ENCODE measurements around the gene PPP1CA. TPM values are rescaled to one million over a fixed set of nuclear protein-coding genes. Genes with fewer than 3 reads are reported as not detected.

The PPP1CA gene
- total RNA-seq, 1 experiment from 2014 or later = 238 TPM

GRCh38 chr11:67355023-67355793, 46.5 kb downstream of the PPP1CA start:
- peak overlapping the region; percentile 93 for H3K4me2 ChIP-seq (ENCODE audit: low read length)
- no peaks in the 10 kb centered on the region for H4K20me1 ChIP-seq (ENCODE audit: insufficient read depth)
- no peaks in the 10 kb centered on the region for H3K9me3 ChIP-seq (ENCODE audit: control insufficient read depth in 1 of 2, insufficient read depth in 1 of 2, low read depth in 1 of 2, low read length in 2 of 2)
- POLR2A ChIA-PET = interaction anchor here (1.0 to 8.1 kb wide), 6 partner anchors 10 to 113 kb away, joined by 3 to 210 read pairs (median 6); partner anchors contain the start of gene CLCF1
- no peak for DNase-seq (ENCODE audit: low read depth, low spot score)
- H3K9me2 ChIP-seq (ENCODE audit: insufficient read depth) = no peaks in the 10 kb centered on the region
- 0 out of 2 replicates have a peak, but pooled peaks have one; percentile 10 for TF ChIP-seq ZFX (IDR thresholded peaks at IDR 0.05)
- no peak for TF ChIP-seq FOSL1 (IDR thresholded peaks at IDR 0.05; ENCODE audit: low read depth)
- intact Hi-C loops (cut with micrococcal nuclease) = no loop called here
- CTCF ChIA-PET = interaction anchor here (2.6 to 16.6 kb wide), 3 partner anchors 9 to 38 kb away, joined by 9 to 456 read pairs (median 23); partner anchors contain the start of gene CLCF1
- H3K27ac ChIP-seq (ENCODE audit: low read depth, low read length) = peak overlapping the region; percentile 95
- H3K79me2 ChIP-seq (ENCODE audit: insufficient read depth, low read length) = peaks cover 10% of the 10 kb centered on the region; the same call in 1 of the 2 replicates
- RAD21 ChIA-PET (ENCODE audit: low non-redundant PET in 1 of 2, low total read pairs in 2 of 2, uncharacterized antibody in 2 of 2, unreplicated experiment in 2 of 2) = interaction anchor here (0.6 to 6.0 kb wide), 6 partner anchors 19 to 151 kb away, joined by 3 to 76 read pairs (median 5); no protein-coding TSS in a partner anchor
- no peaks in the 10 kb centered on the region for H3K36me3 ChIP-seq (ENCODE audit: control insufficient read depth in 1 of 2, insufficient read depth in 2 of 2, low read length in 2 of 2)
- TSS peak; percentile 81 for BruUV-seq (replicated peaks)
- no peak overlapping the region for H2AFZ ChIP-seq (ENCODE audit: low read depth, low read length, poor library complexity, severe bottlenecking)
- ATAC-seq = no peak
- H3K4me3 ChIP-seq (replicated peaks in 1 of 2; ENCODE audit: low read depth in 1 of 2, low read length in 2 of 2) = peak overlapping the region; percentile 41 to 86
- peak overlapping the region; percentile 84 for H3K9ac ChIP-seq (ENCODE audit: low read length)
- H3K4me1 ChIP-seq (ENCODE audit: control insufficient read depth in 1 of 2, insufficient read depth in 2 of 2, low read length in 2 of 2) = peaks cover 55 to 77% of the 10 kb centered on the region in 2 experiments
- no peaks in the 10 kb centered on the region for H3K27me3 ChIP-seq (ENCODE audit: insufficient read depth, low read length)

- ATAC-seq (peak; percentile 61), DNase-seq (ENCODE audit: low read depth, low spot score) (peak; percentile 92)
- ChIA-PET CTCF (interaction anchor here (1.2 to 16.6 kb wide), 4 partner anchors 8 to 37 kb away, joined by 3 to 456 read pairs (median 16); partner anchors contain the start of gene CLCF1), POLR2A (interaction anchor here (1.0 to 8.1 kb wide), 7 partner anchors 8 to 114 kb away, joined by 3 to 210 read pairs (median 5); partner anchors contain the start of genes CLCF1 and PPP1CA), RAD21 (ENCODE audit: low non-redundant PET in 1 of 2, low total read pairs in 2 of 2, uncharacterized antibody in 2 of 2, unreplicated experiment in 2 of 2) (interaction anchor here (0.9 to 6.0 kb wide), 5 partner anchors 20 to 151 kb away, joined by 3 to 76 read pairs (median 4); no protein-coding TSS in a partner anchor)
- intact Hi-C loops (cut with micrococcal nuclease) = loop anchor here (5.0 kb wide), 1 partner anchor 113 kb away; the partner anchor contains the start of gene TMEM134
- no TSS peak for BruUV-seq (replicated peaks)
- peaks cover 10% of the 10 kb centered on the region; the same call in 1 of the 2 replicates for H3K79me2 ChIP-seq (ENCODE audit: insufficient read depth, low read length)
- H4K20me1 ChIP-seq (ENCODE audit: insufficient read depth) = no peaks in the 10 kb centered on the region
- peak overlapping the region; percentile 79 to 86 for H3K4me3 ChIP-seq (replicated peaks in 1 of 2; ENCODE audit: low read depth in 1 of 2, low read length in 2 of 2)
- no peaks in the 10 kb centered on the region for H3K9me3 ChIP-seq (ENCODE audit: control insufficient read depth in 1 of 2, insufficient read depth in 1 of 2, low read depth in 1 of 2, low read length in 2 of 2)
- H3K27ac ChIP-seq (ENCODE audit: low read depth, low read length) = peak overlapping the region; percentile 95
- peaks cover 55 to 80% of the 10 kb centered on the region in 2 experiments for H3K4me1 ChIP-seq (ENCODE audit: control insufficient read depth in 1 of 2, insufficient read depth in 2 of 2, low read length in 2 of 2)
- no peaks in the 10 kb centered on the region for H3K9me2 ChIP-seq (ENCODE audit: insufficient read depth)
- H3K9ac ChIP-seq (ENCODE audit: low read length) = peak overlapping the region; percentile 84
- H3K36me3 ChIP-seq (ENCODE audit: control insufficient read depth in 1 of 2, insufficient read depth in 2 of 2, low read length in 2 of 2) = no peaks in the 10 kb centered on the region
- peak overlapping the region; percentile 93 for H3K4me2 ChIP-seq (ENCODE audit: low read length)
- no peak overlapping the region for H2AFZ ChIP-seq (ENCODE audit: low read depth, low read length, poor library complexity, severe bottlenecking)
- no peaks in the 10 kb centered on the region for H3K27me3 ChIP-seq (ENCODE audit: insufficient read depth, low read length)
- TF ChIP-seq REST (IDR thresholded peaks at IDR 0.05; ENCODE audit: low read depth) (no peak), ELF1 (IDR thresholded peaks at IDR 0.05; ENCODE audit: borderline replicate concordance, low read depth) (no peak), ZNF274 (IDR thresholded peaks at IDR 0.05; ENCODE audit: low read depth, low read length) (no peak), TCF7L2 (IDR thresholded peaks at IDR 0.05; ENCODE audit: borderline replicate concordance, extremely low read depth, insufficient read depth, insufficient read length) (no peak), SRF (IDR thresholded peaks at IDR 0.05; ENCODE audit: low read depth) (no peak), CBX3 (IDR thresholded peaks at IDR 0.05; ENCODE audit: low read depth) (no peak), ZFX (IDR thresholded peaks at IDR 0.05) (no peak), YY1 (IDR thresholded peaks at IDR 0.05; ENCODE audit: extremely low read depth, insufficient replicate concordance, low read depth, low read length) (peak; percentile 12), MAX (IDR thresholded peaks at IDR 0.05) (no peak), ATF3 (IDR thresholded peaks at IDR 0.05) (no peak), JUND (IDR thresholded peaks at IDR 0.05) (no peak)
Measured at GRCh38 chr11:67354075-67355022, 47.3 kb downstream of the PPP1CA start.
